K562 (cell line): ENCODE measurements around the gene HERC5.

Source experiments
- EP300 ChIP-seq: IDR thresholded peaks from 2 replicates; pipeline ENCODE4 v1.6.1; 2012; ENCODE audit warnings: low read length, improper control_type of control experiment
- MAFK ChIP-seq: IDR thresholded peaks from 2 replicates; pipeline ENCODE4 v1.6.1; 2011; ENCODE audit warnings: low read length, improper control_type of control experiment
- SMARCB1 ChIP-seq: IDR thresholded peaks from 2 replicates; pipeline ENCODE4 v1.6.1; 2011; ENCODE audit warnings: improper control_type of control experiment, low read depth; ENCODE audit not compliant: insufficient read length
- ZFP1 ChIP-seq: fragments of 450-650 bp; formaldehyde crosslinking; IDR thresholded peaks from 2 replicates; pipeline ENCODE4 v1.4.0; 2020; ENCODE audit warnings: mild to moderate bottlenecking, mixed read lengths
- ZNF696 ChIP-seq: fragments of 250-450 bp; sonication (Bioruptor Pico); conservative IDR thresholded peaks from 2 replicates; pipeline ENCODE4 v1.4.0; 2020; ENCODE audit warnings: mild to moderate bottlenecking, moderate library complexity
- TF ChIP-seq, protein P1 (sequence below): fragments of 450-650 bp; IDR thresholded peaks from 2 replicates; pipeline ENCODE4 v1.7.1; 2018; ENCODE audit warnings: mild to moderate bottlenecking, low read depth; ENCODE audit not compliant: partially characterized antibody
- TF ChIP-seq, protein P2 (sequence below), 3 experiments: IDR thresholded peaks in 2 of 3; conservative IDR thresholded peaks in 1 of 3; 2 replicates each; pipeline ENCODE4 v1.5.1; 2011 to 2012; ENCODE audit warnings: low read length in 3 of 3, mild to moderate bottlenecking in 3 of 3, control low read depth in 2 of 3, improper control_type of control experiment in 1 of 3, inconsistent platforms in 1 of 3, low read depth in 1 of 3, mixed read lengths in 1 of 3, moderate library complexity in 1 of 3; ENCODE audit not compliant: insufficient read depth in 2 of 3
- TF ChIP-seq, protein P3 (sequence below), 2 experiments: fragments of 450-650 bp in 1 of 2; IDR thresholded peaks; 2 replicates each; pipeline ENCODE4 v1.6.1; 2011 to 2017; ENCODE audit warnings: low read depth in 2 of 2, antibody characterized with exemption in 1 of 2, borderline replicate concordance in 1 of 2, low read length in 1 of 2, mild to moderate bottlenecking in 1 of 2, mixed read lengths in 1 of 2; ENCODE audit not compliant: control insufficient read depth in 1 of 2

DNA sequence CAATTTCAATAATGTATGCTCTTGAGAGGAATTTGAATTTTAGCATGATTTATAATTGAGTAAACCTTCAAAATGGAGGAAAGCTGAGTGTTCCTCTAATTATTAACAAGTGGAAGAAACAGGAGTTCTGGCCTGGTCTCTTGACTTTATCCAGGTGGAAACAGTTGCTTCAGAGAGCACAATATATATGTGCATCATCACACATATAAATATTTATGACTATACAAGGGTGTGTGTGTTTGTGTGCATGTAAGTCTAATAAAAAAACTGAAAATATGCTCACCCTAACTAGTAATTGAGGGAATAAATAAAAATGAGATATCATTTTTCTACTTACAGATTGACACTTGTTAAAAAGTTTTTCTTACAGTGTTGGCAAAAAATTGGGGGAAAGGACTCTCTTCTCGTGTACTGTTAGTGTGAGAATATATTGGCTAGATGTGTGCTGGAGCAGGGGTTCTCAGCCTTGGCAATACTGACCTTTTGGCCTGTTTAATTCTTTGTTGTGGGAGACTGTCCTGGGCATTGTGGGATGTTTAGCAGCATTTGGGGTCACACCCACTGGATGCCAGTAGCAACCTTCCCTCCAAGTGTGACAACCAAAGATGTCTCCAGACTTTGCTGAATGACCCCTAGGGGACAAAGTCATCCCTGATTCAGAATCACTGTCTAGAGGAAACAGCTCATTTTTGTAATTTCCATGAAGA, 20.8 kb upstream of the HERC5 start:
- TF ChIP-seq SMARCB1 (no peak), ZFP1 (CRISPR knock-in tag) (no peak), EP300 (no peak), ZNF696 (CRISPR knock-in tag) (no peak), MAFK (no peak)
- TF ChIP-seq, protein P1, sequence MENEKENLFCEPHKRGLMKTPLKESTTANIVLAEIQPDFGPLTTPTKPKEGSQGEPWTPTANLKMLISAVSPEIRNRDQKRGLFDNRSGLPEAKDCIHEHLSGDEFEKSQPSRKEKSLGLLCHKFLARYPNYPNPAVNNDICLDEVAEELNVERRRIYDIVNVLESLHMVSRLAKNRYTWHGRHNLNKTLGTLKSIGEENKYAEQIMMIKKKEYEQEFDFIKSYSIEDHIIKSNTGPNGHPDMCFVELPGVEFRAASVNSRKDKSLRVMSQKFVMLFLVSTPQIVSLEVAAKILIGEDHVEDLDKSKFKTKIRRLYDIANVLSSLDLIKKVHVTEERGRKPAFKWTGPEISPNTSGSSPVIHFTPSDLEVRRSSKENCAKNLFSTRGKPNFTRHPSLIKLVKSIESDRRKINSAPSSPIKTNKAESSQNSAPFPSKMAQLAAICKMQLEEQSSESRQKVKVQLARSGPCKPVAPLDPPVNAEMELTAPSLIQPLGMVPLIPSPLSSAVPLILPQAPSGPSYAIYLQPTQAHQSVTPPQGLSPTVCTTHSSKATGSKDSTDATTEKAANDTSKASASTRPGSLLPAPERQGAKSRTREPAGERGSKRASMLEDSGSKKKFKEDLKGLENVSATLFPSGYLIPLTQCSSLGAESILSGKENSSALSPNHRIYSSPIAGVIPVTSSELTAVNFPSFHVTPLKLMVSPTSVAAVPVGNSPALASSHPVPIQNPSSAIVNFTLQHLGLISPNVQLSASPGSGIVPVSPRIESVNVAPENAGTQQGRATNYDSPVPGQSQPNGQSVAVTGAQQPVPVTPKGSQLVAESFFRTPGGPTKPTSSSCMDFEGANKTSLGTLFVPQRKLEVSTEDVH: no peak
- TF ChIP-seq, protein P2, sequence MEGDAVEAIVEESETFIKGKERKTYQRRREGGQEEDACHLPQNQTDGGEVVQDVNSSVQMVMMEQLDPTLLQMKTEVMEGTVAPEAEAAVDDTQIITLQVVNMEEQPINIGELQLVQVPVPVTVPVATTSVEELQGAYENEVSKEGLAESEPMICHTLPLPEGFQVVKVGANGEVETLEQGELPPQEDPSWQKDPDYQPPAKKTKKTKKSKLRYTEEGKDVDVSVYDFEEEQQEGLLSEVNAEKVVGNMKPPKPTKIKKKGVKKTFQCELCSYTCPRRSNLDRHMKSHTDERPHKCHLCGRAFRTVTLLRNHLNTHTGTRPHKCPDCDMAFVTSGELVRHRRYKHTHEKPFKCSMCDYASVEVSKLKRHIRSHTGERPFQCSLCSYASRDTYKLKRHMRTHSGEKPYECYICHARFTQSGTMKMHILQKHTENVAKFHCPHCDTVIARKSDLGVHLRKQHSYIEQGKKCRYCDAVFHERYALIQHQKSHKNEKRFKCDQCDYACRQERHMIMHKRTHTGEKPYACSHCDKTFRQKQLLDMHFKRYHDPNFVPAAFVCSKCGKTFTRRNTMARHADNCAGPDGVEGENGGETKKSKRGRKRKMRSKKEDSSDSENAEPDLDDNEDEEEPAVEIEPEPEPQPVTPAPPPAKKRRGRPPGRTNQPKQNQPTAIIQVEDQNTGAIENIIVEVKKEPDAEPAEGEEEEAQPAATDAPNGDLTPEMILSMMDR (IDR thresholded peaks at IDR 0.05 in 2 of 3, conservative IDR thresholded peaks at IDR 0.05 in 1 of 3; ENCODE audit: insufficient read depth in 2 of 3, low read depth in 1 of 3, low read length in 3 of 3): no peak
- TF ChIP-seq, protein P3, sequence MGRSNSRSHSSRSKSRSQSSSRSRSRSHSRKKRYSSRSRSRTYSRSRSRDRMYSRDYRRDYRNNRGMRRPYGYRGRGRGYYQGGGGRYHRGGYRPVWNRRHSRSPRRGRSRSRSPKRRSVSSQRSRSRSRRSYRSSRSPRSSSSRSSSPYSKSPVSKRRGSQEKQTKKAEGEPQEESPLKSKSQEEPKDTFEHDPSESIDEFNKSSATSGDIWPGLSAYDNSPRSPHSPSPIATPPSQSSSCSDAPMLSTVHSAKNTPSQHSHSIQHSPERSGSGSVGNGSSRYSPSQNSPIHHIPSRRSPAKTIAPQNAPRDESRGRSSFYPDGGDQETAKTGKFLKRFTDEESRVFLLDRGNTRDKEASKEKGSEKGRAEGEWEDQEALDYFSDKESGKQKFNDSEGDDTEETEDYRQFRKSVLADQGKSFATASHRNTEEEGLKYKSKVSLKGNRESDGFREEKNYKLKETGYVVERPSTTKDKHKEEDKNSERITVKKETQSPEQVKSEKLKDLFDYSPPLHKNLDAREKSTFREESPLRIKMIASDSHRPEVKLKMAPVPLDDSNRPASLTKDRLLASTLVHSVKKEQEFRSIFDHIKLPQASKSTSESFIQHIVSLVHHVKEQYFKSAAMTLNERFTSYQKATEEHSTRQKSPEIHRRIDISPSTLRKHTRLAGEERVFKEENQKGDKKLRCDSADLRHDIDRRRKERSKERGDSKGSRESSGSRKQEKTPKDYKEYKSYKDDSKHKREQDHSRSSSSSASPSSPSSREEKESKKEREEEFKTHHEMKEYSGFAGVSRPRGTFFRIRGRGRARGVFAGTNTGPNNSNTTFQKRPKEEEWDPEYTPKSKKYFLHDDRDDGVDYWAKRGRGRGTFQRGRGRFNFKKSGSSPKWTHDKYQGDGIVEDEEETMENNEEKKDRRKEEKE (IDR thresholded peaks at IDR 0.05; ENCODE audit: borderline replicate concordance in 1 of 2, control insufficient read depth in 1 of 2, low read depth in 2 of 2, low read length in 1 of 2): no peak
